SU-DHL-6 (cell line): Measurements from ENCODE around the gene LPCAT2.

ENCODE experiments used
- H2AFZ ChIP-seq: fragments of 200-600 bp; sonication (generic); 2 replicates; pipeline ENCODE4 v1.6.1; 2014; ENCODE audit warnings: low read depth, mild to moderate bottlenecking, moderate library complexity, mixed read lengths, antibody characterized with exemption, low read length; ENCODE audit not compliant: severe bottlenecking
- H3F3A ChIP-seq: fragments of 200-600 bp; shearing (Covaris generic); 2 replicates; pipeline ENCODE4 v1.6.0; 2016; ENCODE audit warnings: antibody characterized with exemption, mild to moderate bottlenecking; ENCODE audit not compliant: insufficient read depth
- H3K27ac ChIP-seq: fragments of 200-600 bp; sonication (generic); 2 replicates; pipeline ENCODE4 v1.5.1; 2016; ENCODE audit warnings: low read depth, mild to moderate bottlenecking, low read length, moderate library complexity, mixed read lengths
- H3K27me3 ChIP-seq: fragments of 200-600 bp; sonication (generic), shearing (Covaris generic); 2 replicates; pipeline ENCODE4 v1.6.0; 2014; ENCODE audit warnings: mild to moderate bottlenecking, low read length
- H3K36me3 ChIP-seq: fragments of 200-600 bp; sonication (generic); 2 replicates; pipeline ENCODE4 v1.6.1; 2014; ENCODE audit warnings: mild to moderate bottlenecking, low read length, mixed read lengths
- H3K4me2 ChIP-seq: fragments of 300-600, 200-600 bp; shearing (Covaris generic), sonication (generic); 2 replicates; pipeline ENCODE4 v1.6.0; 2014; ENCODE audit warnings: low read length, low read depth, mild to moderate bottlenecking; ENCODE audit not compliant: poor library complexity, severe bottlenecking
- H3K4me3 ChIP-seq: fragments of 200-600 bp; sonication (generic); 2 replicates; pipeline ENCODE4 v1.5.1; 2014; ENCODE audit warnings: antibody characterized with exemption, low read length, mild to moderate bottlenecking, mixed read lengths; ENCODE audit not compliant: insufficient read depth, poor library complexity, severe bottlenecking
- H3K79me2 ChIP-seq: fragments of 200-600 bp; sonication (generic); 2 replicates; pipeline ENCODE4 v1.6.1; 2014; ENCODE audit warnings: mild to moderate bottlenecking, low read length, moderate library complexity; ENCODE audit not compliant: insufficient read depth
- H3K9ac ChIP-seq: fragments of 200-600 bp; sonication (generic); 2 replicates; pipeline ENCODE4 v1.7.0; 2014; ENCODE audit warnings: mild to moderate bottlenecking, low read length
- H3K9me2 ChIP-seq: fragments of 200-600 bp; sonication (generic); replicated peaks from 2 replicates; pipeline ENCODE4 v1.6.1; 2014; ENCODE audit warnings: low read length; ENCODE audit not compliant: insufficient read depth
- H3K9me3 ChIP-seq: fragments of 200-600 bp; sonication (generic); 2 replicates; pipeline ENCODE4 v1.6.1; 2014; ENCODE audit warnings: low read length, mixed read lengths; ENCODE audit not compliant: insufficient read depth
- H4K20me1 ChIP-seq: fragments of 200-600 bp; sonication (generic); 2 replicates; pipeline ENCODE4 v1.6.1; 2014; ENCODE audit warnings: low read depth, mild to moderate bottlenecking, antibody characterized with exemption, low read length, moderate library complexity, mixed read lengths
- EZH2phosphoT487 ChIP-seq: fragments of 200-600 bp; sonication (generic), shearing (Covaris generic); conservative IDR thresholded peaks from 2 replicates; pipeline ENCODE4 v1.6.1; 2018; ENCODE audit warnings: mild to moderate bottlenecking, antibody characterized with exemption, low read length, moderate library complexity, mixed read lengths
- TF ChIP-seq, protein P1 (sequence below): fragments of 200-600 bp; sonication (generic); IDR thresholded peaks from one replicate; pipeline ENCODE4 v1.5.1; 2017; ENCODE audit warnings: antibody characterized with exemption, mild to moderate bottlenecking, low read length, moderate library complexity; ENCODE audit not compliant: insufficient read depth, poor library complexity, severe bottlenecking

Gene LPCAT2

DNA sequence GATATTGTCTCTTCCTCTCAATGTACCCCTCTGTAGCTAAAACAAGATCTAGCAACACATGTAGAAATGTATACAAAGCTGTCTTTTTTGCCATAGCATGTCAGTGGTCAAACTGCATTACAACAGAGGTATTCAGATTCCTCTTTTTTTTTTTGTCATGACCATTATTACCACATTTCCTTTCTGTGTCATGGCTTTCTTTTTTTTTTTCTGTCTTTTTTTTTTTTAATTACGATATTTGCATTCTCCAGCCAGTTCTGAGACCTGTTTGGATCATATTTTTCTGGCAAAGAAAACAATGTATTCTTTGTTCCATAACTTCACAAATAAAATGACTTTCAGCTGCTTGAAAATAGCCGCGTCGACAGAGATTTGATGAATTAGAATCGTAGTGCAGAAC lies 30.2 kb downstream of the LPCAT2 start:
- no peak overlapping the region for H3K4me2 ChIP-seq
- H4K20me1 ChIP-seq = no peaks in the 10 kb centered on the region
- no peaks in the 10 kb centered on the region for H3K79me2 ChIP-seq
- no peaks in the 10 kb centered on the region for H3K9me2 ChIP-seq
- no peak overlapping the region for H3K9ac ChIP-seq
- H2AFZ ChIP-seq = no peak overlapping the region
- H3K27ac ChIP-seq = no peak overlapping the region
- no peak overlapping the region for H3K4me3 ChIP-seq
- H3K9me3 ChIP-seq = no peaks in the 10 kb centered on the region
- TF ChIP-seq EZH2phosphoT487 = no peak
- no peaks in the 10 kb centered on the region for H3F3A ChIP-seq
- H3K27me3 ChIP-seq = no peaks in the 10 kb centered on the region
- H3K36me3 ChIP-seq = no peaks in the 10 kb centered on the region

DNA sequence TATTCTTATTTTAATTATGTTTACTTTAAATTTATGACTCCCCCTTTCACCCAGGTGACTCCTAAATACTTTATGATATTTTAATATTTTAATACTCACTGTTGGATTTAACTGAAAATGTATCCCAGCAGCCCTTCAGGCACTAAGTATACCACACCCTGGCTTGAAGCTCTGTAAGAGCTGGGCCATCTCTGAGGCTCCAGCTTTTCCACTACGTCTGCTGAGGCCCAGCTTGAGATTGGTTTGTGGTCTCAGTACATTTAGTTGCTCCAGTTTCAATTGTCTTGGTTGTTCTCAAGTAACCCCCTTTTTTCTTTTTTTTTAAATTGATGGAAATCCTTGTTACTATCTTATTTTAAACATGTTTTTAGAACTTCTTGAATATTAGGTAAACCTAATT lies 30.6 kb downstream of the LPCAT2 start:
- Histone ChIP-seq H3K4me3 (no peak overlapping the region), H3K9me3 (no peaks in the 10 kb centered on the region), H3K79me2 (no peaks in the 10 kb centered on the region), H3K9me2 (no peaks in the 10 kb centered on the region), H3K27ac (no peak overlapping the region), H3K9ac (no peak overlapping the region), H2AFZ (no peak overlapping the region), H4K20me1 (no peaks in the 10 kb centered on the region), H3F3A (no peaks in the 10 kb centered on the region), H3K27me3 (no peaks in the 10 kb centered on the region), H3K4me2 (no peak overlapping the region), H3K36me3 (no peaks in the 10 kb centered on the region)
- TF ChIP-seq EZH2phosphoT487 = no peak
- TF ChIP-seq, protein P1, sequence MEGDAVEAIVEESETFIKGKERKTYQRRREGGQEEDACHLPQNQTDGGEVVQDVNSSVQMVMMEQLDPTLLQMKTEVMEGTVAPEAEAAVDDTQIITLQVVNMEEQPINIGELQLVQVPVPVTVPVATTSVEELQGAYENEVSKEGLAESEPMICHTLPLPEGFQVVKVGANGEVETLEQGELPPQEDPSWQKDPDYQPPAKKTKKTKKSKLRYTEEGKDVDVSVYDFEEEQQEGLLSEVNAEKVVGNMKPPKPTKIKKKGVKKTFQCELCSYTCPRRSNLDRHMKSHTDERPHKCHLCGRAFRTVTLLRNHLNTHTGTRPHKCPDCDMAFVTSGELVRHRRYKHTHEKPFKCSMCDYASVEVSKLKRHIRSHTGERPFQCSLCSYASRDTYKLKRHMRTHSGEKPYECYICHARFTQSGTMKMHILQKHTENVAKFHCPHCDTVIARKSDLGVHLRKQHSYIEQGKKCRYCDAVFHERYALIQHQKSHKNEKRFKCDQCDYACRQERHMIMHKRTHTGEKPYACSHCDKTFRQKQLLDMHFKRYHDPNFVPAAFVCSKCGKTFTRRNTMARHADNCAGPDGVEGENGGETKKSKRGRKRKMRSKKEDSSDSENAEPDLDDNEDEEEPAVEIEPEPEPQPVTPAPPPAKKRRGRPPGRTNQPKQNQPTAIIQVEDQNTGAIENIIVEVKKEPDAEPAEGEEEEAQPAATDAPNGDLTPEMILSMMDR = no peak

DNA sequence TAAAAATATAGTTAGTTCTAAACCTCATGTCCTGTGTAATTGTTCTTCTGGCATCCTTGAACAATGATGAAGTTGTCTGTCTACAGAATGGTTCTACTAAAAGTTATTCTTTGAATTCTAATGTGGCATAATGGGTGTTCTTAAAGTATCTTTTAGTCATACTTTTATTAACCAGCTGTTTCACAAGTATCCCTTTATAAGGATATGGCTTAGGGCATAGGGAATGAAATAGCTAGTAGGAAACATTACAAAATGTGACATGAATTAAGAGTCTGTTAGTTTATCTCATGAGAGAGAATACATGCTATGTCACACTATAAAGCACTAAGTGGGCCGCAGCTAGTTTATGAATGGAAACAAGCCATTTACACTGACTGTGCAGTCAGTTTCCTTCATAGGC lies 31.3 kb downstream of the LPCAT2 start:
- Histone ChIP-seq H2AFZ (no peak overlapping the region), H3K9me3 (no peaks in the 10 kb centered on the region), H3K4me2 (no peak overlapping the region), H4K20me1 (no peaks in the 10 kb centered on the region), H3K36me3 (no peaks in the 10 kb centered on the region), H3K79me2 (no peaks in the 10 kb centered on the region), H3K27ac (no peak overlapping the region), H3K9me2 (no peaks in the 10 kb centered on the region), H3F3A (no peaks in the 10 kb centered on the region), H3K27me3 (no peaks in the 10 kb centered on the region), H3K4me3 (no peak overlapping the region), H3K9ac (no peak overlapping the region)
- TF ChIP-seq EZH2phosphoT487 = no peak
- TF ChIP-seq, protein P1 = no peak

DNA sequence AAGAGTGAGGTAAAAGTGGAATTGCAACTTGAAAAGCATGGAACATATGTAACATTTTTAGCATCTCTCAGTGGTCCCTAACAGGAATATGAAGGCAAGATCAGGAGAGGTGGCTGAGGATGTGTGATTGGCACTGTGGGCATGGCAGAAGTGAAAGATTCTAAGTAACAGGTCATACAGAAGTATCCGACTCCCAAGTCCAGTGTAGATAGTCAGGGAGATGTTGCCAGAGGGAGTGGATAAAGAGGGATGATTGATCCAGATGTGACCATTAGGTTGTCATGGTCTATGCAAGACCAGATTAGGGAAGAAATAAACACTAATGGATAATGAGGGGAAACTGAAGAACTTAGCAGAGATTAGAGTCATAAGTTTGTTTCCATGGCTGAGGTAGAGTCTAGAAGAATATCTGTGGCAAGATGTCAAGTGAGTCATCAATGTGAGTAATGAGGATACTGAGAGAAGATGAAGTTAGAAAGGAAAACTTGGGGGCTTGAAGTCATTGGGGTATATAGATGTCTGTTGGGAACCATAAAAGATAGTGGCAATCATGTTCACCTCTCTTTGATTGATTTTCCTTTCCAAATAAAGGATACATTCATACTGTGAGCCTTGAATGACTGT lies 33.7 kb downstream of the LPCAT2 start:
- no peak overlapping the region for H3K9ac ChIP-seq
- H2AFZ ChIP-seq = no peak overlapping the region
- no peak overlapping the region for H3K27ac ChIP-seq
- no peaks in the 10 kb centered on the region for H3F3A ChIP-seq
- H3K36me3 ChIP-seq = no peaks in the 10 kb centered on the region
- H4K20me1 ChIP-seq = no peaks in the 10 kb centered on the region
- no peaks in the 10 kb centered on the region for H3K9me2 ChIP-seq
- no peaks in the 10 kb centered on the region for H3K79me2 ChIP-seq
- no peaks in the 10 kb centered on the region for H3K9me3 ChIP-seq
- no peaks in the 10 kb centered on the region for H3K27me3 ChIP-seq
- no peak overlapping the region for H3K4me2 ChIP-seq
- no peak overlapping the region for H3K4me3 ChIP-seq
- TF ChIP-seq, protein P1 = no peak
- TF ChIP-seq EZH2phosphoT487 = no peak
